Astrocyte (in vitro differentiated cells and primary cell): ENCODE results near the gene PRKCB. TPM values are rescaled to one million over a fixed set of nuclear protein-coding genes. Genes with fewer than 3 reads are reported as not detected.

Experiments used
- DNase-seq: peaks from one replicate; pipeline ENCODE4 v3.0.0-alpha.2; 2010; ENCODE audit warnings: low read depth
- FAIRE-seq: peaks from 2 replicates; lab custom pipeline; 2011; peaks lifted over from hg19 to GRCh38; lab: Jason Lieb, UNC
- H2AFZ ChIP-seq: 2 replicates; pipeline ENCODE4 v1.6.0; 2012; ENCODE audit warnings: low read depth, low read length, inconsistent platforms
- H3K27ac ChIP-seq: 2 replicates; pipeline ENCODE4 v1.5.1; 2011; ENCODE audit warnings: low read depth, low read length, inconsistent platforms
- H3K27me3 ChIP-seq: 2 replicates; pipeline ENCODE4 v1.6.0; 2011; ENCODE audit warnings: low read length, inconsistent platforms; ENCODE audit not compliant: insufficient read depth
- H3K36me3 ChIP-seq: 2 replicates; pipeline ENCODE4 v1.5.1; 2011; ENCODE audit warnings: low read length, inconsistent platforms; ENCODE audit not compliant: insufficient read depth
- H3K4me1 ChIP-seq: 2 replicates; pipeline ENCODE4 v1.5.1; 2011; ENCODE audit warnings: low read length, inconsistent platforms; ENCODE audit not compliant: insufficient read depth
- H3K4me2 ChIP-seq: 2 replicates; pipeline ENCODE4 v1.6.0; 2012; ENCODE audit warnings: low read length, inconsistent platforms
- H3K4me3 ChIP-seq: 2 replicates; pipeline ENCODE4 v1.5.1; 2011; ENCODE audit warnings: low read depth, mild to moderate bottlenecking, low read length, inconsistent platforms; ENCODE audit not compliant: insufficient read depth
- H3K79me2 ChIP-seq: 2 replicates; pipeline ENCODE4 v1.6.0; 2012; ENCODE audit warnings: mild to moderate bottlenecking, low read length, inconsistent platforms; ENCODE audit not compliant: insufficient read depth
- H3K9ac ChIP-seq: 2 replicates; pipeline ENCODE4 v1.6.0; 2012; ENCODE audit warnings: mild to moderate bottlenecking, low read length, inconsistent platforms
- H3K9me3 ChIP-seq: 2 replicates; pipeline ENCODE4 v1.5.1; 2012; ENCODE audit warnings: low read depth, mild to moderate bottlenecking, low read length, inconsistent platforms; ENCODE audit not compliant: insufficient read depth
- H4K20me1 ChIP-seq: 2 replicates; pipeline ENCODE4 v1.6.0; 2012; ENCODE audit warnings: low read length, inconsistent platforms; ENCODE audit not compliant: insufficient read depth
- H3K27ac Mint-ChIP-seq: one replicate; pipeline ENCODE4 v1.8.0; 2021; ENCODE audit warnings: mild to moderate bottlenecking, mixed read lengths; ENCODE audit not compliant: unreplicated experiment
- H3K27me3 Mint-ChIP-seq: one replicate; pipeline ENCODE4 v1.8.0; 2021; ENCODE audit warnings: low read depth, mixed read lengths; ENCODE audit not compliant: unreplicated experiment
- H3K36me3 Mint-ChIP-seq: one replicate; pipeline ENCODE4 v1.8.0; 2021; ENCODE audit warnings: low read depth, mixed read lengths; ENCODE audit not compliant: unreplicated experiment
- H3K4me1 Mint-ChIP-seq: one replicate; pipeline ENCODE4 v1.8.0; 2021; ENCODE audit warnings: low read depth, mixed read lengths; ENCODE audit not compliant: unreplicated experiment
- H3K4me3 Mint-ChIP-seq: one replicate; pipeline ENCODE4 v1.8.0; 2021; ENCODE audit warnings: mild to moderate bottlenecking, moderate library complexity, mixed read lengths; ENCODE audit not compliant: unreplicated experiment
- H3K9me3 Mint-ChIP-seq: one replicate; pipeline ENCODE4 v1.8.0; 2021; ENCODE audit warnings: mild to moderate bottlenecking, mixed read lengths; ENCODE audit not compliant: unreplicated experiment
- CTCF ChIP-seq: IDR thresholded peaks from 2 replicates; pipeline ENCODE4 v1.5.1; 2011; ENCODE audit warnings: low read depth, mild to moderate bottlenecking, inconsistent platforms, low read length, moderate library complexity; ENCODE audit not compliant: insufficient read depth
- EZH2 ChIP-seq: IDR thresholded peaks from 2 replicates; pipeline ENCODE4 v1.6.1; 2012; ENCODE audit warnings: mild to moderate bottlenecking, low read length, inconsistent platforms; ENCODE audit not compliant: insufficient read depth
- total RNA-seq: library from RNA; stranded (reverse); gene quantifications from 2 replicates; pipeline ENCODE4 v1.2.1, GENCODE V29; 2021

PRKCB gene
- total RNA-seq, 1 donor from 2014 or later: 2.5 TPM

GRCh38 chr16:24088767-24089166 lies 253.0 kb downstream of the PRKCB start:
- H3K79me2 ChIP-seq: no peaks in the 10 kb centered on the region

GRCh38 chr16:24091125-24091524 lies 255.3 kb downstream of the PRKCB start:
- no peak overlapping the region for H3K27ac ChIP-seq
- H3K27me3 Mint-ChIP-seq: no peaks in the 10 kb centered on the region
- H3K4me3 ChIP-seq: no peak overlapping the region
- no peak for DNase-seq
- no peak overlapping the region for H3K27ac Mint-ChIP-seq
- no peak overlapping the region for H3K4me2 ChIP-seq
- no peaks in the 10 kb centered on the region for H3K9me3 ChIP-seq
- no peaks in the 10 kb centered on the region for H3K79me2 ChIP-seq
- no peak for FAIRE-seq
- H4K20me1 ChIP-seq: no peaks in the 10 kb centered on the region
- no peak for TF ChIP-seq EZH2
- H3K9me3 Mint-ChIP-seq: peaks cover 28% of the 10 kb centered on the region
- H3K36me3 ChIP-seq: no peaks in the 10 kb centered on the region
- no peak overlapping the region for H3K9ac ChIP-seq
- H3K4me1 Mint-ChIP-seq: peaks cover 7% of the 10 kb centered on the region
- H2AFZ ChIP-seq: no peak overlapping the region
- H3K27me3 ChIP-seq: no peaks in the 10 kb centered on the region
- H3K36me3 Mint-ChIP-seq: peaks cover 2% of the 10 kb centered on the region
- H3K4me3 Mint-ChIP-seq: no peak overlapping the region
- H3K4me1 ChIP-seq: no peaks in the 10 kb centered on the region

More at GRCh38 chr16:24088767-24089166, 253.0 kb downstream of the PRKCB start:
- Histone ChIP-seq H2AFZ (no peak overlapping the region), H3K27me3 (no peaks in the 10 kb centered on the region), H3K4me1 (no peaks in the 10 kb centered on the region), H3K27ac (no peak overlapping the region), H3K4me2 (no peak overlapping the region), H3K9me3 (no peaks in the 10 kb centered on the region), H3K9ac (no peak overlapping the region), H4K20me1 (no peaks in the 10 kb centered on the region), H3K4me3 (no peak overlapping the region), H3K36me3 (no peaks in the 10 kb centered on the region)
- no peaks in the 10 kb centered on the region for H3K27me3 Mint-ChIP-seq
- peaks cover 2% of the 10 kb centered on the region for H3K36me3 Mint-ChIP-seq
- peaks cover 20% of the 10 kb centered on the region for H3K9me3 Mint-ChIP-seq
- peaks cover 19% of the 10 kb centered on the region for H3K4me1 Mint-ChIP-seq
- no peak overlapping the region for H3K4me3 Mint-ChIP-seq
- DNase-seq (no peak), FAIRE-seq (no peak)
- TF ChIP-seq EZH2 (no peak), CTCF (no peak)
- peak overlapping the region; percentile 7 for H3K27ac Mint-ChIP-seq

GRCh38 chr16:24093049-24093448 lies 257.3 kb downstream of the PRKCB start:
- H3K4me1 Mint-ChIP-seq: peaks cover 7% of the 10 kb centered on the region
- TF ChIP-seq CTCF: no peak
- no peak for TF ChIP-seq EZH2
- peaks cover 28% of the 10 kb centered on the region for H3K9me3 Mint-ChIP-seq

More at GRCh38 chr16:24093049-24093448, 257.3 kb downstream of the PRKCB start:
- H3K27me3 ChIP-seq: no peaks in the 10 kb centered on the region
- H2AFZ ChIP-seq: no peak overlapping the region
- FAIRE-seq: no peak
- H3K27ac Mint-ChIP-seq: no peak overlapping the region
- no peak overlapping the region for H3K4me2 ChIP-seq
- H3K79me2 ChIP-seq: no peaks in the 10 kb centered on the region
- no peaks in the 10 kb centered on the region for H3K36me3 ChIP-seq
- H3K9ac ChIP-seq: no peak overlapping the region
- H3K36me3 Mint-ChIP-seq: peaks cover 2% of the 10 kb centered on the region
- H3K27ac ChIP-seq: no peak overlapping the region
- no peaks in the 10 kb centered on the region for H4K20me1 ChIP-seq
- H3K4me3 ChIP-seq: no peak overlapping the region
- no peak for DNase-seq
- H3K9me3 ChIP-seq: no peaks in the 10 kb centered on the region
- no peaks in the 10 kb centered on the region for H3K4me1 ChIP-seq
- no peaks in the 10 kb centered on the region for H3K27me3 Mint-ChIP-seq
- no peak overlapping the region for H3K4me3 Mint-ChIP-seq
